Gastrocnemius medialis (tissue), 4 donors: ENCODE measurements around the gene TCF12.

Experiments used
- CTCF ChIP-seq, 5 experiments: fragments of 450-650 bp in 3 of 5; fragments of 200-600 bp in 2 of 5; sonication (generic) in 2 of 5; IDR thresholded peaks in 4 of 5; conservative IDR thresholded peaks in 1 of 5; 1 replicate in 4 of 5; 2 replicates in 1 of 5; pipeline ENCODE4 v1.5.1; 2016 to 2019; ENCODE audit warnings: antibody characterized with exemption in 5 of 5, mild to moderate bottlenecking in 3 of 5, moderate library complexity in 3 of 5
- POLR2A ChIP-seq, 2 donors: fragments of 450-650 bp; IDR thresholded peaks; one replicate each; pipeline ENCODE4 v1.6.1; 2017; ENCODE audit warnings: antibody characterized with exemption in 2 of 2, mild to moderate bottlenecking in 2 of 2, moderate library complexity in 2 of 2

GRCh38 chr15:57045741-57046382 lies 127.4 kb downstream of the TCF12 start:
- no peak for TF ChIP-seq POLR2A (IDR thresholded peaks at IDR 0.05)
- no peak for TF ChIP-seq CTCF (IDR thresholded peaks at IDR 0.05 in 4 of 5, conservative IDR thresholded peaks at IDR 0.05 in 1 of 5)
